ENCODE results near the gene DUOXA1.

DNA sequence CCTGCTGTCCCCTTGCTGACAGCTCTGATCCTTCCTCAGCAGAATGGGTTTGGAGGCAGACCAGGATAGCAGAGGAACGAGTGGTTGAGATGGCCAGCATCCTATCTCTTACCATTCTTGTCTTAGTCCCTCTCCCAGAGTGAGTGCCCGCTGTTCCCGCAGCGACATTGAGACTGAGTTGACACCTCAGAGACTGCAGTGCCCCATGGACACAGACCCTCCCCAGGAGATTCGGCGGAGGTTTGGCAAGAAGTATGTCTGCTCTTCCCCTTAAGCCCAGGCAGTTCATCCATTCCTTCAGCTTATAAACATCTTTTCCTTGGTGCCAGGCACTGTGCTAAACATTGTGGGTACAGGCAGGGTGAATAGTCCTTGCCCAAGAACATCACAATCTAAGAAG is 21.3 kb upstream of the DUOXA1 start:
- TF ChIP-seq, protein P1, sequence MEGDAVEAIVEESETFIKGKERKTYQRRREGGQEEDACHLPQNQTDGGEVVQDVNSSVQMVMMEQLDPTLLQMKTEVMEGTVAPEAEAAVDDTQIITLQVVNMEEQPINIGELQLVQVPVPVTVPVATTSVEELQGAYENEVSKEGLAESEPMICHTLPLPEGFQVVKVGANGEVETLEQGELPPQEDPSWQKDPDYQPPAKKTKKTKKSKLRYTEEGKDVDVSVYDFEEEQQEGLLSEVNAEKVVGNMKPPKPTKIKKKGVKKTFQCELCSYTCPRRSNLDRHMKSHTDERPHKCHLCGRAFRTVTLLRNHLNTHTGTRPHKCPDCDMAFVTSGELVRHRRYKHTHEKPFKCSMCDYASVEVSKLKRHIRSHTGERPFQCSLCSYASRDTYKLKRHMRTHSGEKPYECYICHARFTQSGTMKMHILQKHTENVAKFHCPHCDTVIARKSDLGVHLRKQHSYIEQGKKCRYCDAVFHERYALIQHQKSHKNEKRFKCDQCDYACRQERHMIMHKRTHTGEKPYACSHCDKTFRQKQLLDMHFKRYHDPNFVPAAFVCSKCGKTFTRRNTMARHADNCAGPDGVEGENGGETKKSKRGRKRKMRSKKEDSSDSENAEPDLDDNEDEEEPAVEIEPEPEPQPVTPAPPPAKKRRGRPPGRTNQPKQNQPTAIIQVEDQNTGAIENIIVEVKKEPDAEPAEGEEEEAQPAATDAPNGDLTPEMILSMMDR (IDR thresholded peaks at IDR 0.05): no peak
- TF ChIP-seq EP300 (IDR thresholded peaks at IDR 0.05): no peak

Data from ovary (tissue), 3 donors.